GM18951 (cell line): Measurements from ENCODE around the gene MRPL43.

Experiments used
- POLR2A ChIP-seq: IDR thresholded peaks from 4 replicates; pipeline ENCODE4 v1.6.1; 2011; ENCODE audit warnings: mild to moderate bottlenecking; ENCODE audit not compliant: insufficient read length, insufficient read depth; ENCODE audit errors: extremely low read depth
- in situ Hi-C: fragments of 300-500 bp; cut with MboI; formaldehyde crosslinking; loops from one replicate; pipeline ENCODE4 v1.12.0; 2022; ENCODE audit warnings: low sequenced_read_pairs, mixed read lengths, inconsistent platforms; ENCODE audit not compliant: unreplicated experiment

The MRPL43 gene

GRCh38 chr10:101028446-101029337 lies 41.4 kb upstream of the MRPL43 start:
- no peak for TF ChIP-seq POLR2A
- in situ Hi-C loops = no loop called here

DNA sequence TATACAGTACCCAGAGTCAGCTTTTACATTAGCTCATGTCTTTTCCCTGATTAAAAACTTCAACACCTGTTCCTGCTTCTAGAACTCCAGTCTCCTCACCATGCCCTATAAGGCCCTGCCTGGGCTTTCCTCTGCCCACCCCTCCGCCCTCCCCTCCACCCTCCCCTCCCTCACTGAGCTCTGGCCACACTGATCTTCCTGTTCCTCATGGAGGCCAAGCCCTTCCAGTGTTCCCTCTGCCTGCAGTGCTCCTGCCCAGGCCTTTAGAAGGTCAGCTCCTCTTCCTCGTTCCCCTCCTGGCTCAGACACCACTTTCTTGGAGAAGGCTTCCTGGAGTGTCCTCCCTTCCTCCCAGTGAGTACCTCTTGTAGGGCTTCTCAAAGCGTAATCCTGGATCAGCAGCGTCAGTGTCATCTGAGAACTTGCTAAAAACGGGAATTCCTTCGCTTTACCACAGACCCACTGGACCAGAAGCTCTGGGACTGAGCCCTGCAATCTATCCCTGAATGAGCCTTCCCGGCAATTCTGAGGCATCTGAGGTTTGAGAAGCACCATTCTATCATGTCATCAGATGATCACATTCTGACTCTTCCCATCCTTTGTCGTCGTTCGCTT lies 39.9 kb upstream of the MRPL43 start:
- in situ Hi-C loops = no loop called here
- no peak for TF ChIP-seq POLR2A

- in situ Hi-C loops = no loop called here
Measured at GRCh38 chr10:101022967-101023705, 35.8 kb upstream of the MRPL43 start.

GRCh38 chr10:101021692-101022251 lies 34.5 kb upstream of the MRPL43 start:
- in situ Hi-C loops = no loop called here
- no peak for TF ChIP-seq POLR2A

More at GRCh38 chr10:101022967-101023705, 35.8 kb upstream of the MRPL43 start:
- TF ChIP-seq POLR2A = no peak

- in situ Hi-C loops = no loop called here
- no peak for TF ChIP-seq POLR2A
Measured at GRCh38 chr10:101021239-101021638, 33.9 kb upstream of the MRPL43 start.

- in situ Hi-C loops = no loop called here
- no peak for TF ChIP-seq POLR2A
Measured at GRCh38 chr10:101020427-101021075, 33.3 kb upstream of the MRPL43 start.

- TF ChIP-seq POLR2A = no peak
- in situ Hi-C loops = no loop called here
Measured at GRCh38 chr10:101019440-101019703, 32.1 kb upstream of the MRPL43 start.

GRCh38 chr10:101018600-101019439 lies 31.5 kb upstream of the MRPL43 start:
- in situ Hi-C loops = no loop called here
- TF ChIP-seq POLR2A = no peak

DNA sequence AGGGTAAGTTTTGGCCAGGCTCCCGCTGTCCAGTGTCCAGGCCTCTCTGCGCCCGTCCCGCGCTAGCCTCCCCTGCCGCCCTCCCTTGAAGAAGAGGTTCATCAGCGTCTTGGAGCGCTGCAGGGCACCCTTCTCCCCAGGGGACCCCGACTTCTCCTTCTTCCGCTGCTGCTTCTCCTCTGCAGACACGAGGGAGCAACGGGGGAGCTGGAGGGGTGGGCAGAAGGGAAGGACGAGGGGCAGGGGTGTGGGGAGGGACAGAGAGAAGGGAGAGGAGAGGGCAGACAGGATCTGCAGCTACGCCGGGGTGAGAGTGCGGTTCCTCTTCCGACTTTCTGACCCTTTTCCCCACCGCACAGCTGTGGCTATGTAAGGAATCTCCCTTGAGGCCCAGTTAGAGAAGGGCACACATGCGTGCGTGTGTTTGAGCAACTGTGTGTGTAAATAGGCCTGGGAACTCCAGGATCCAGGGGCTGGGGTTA lies 30.9 kb upstream of the MRPL43 start:
- in situ Hi-C loops = no loop called here
- no peak for TF ChIP-seq POLR2A

- TF ChIP-seq POLR2A = no peak
- in situ Hi-C loops = no loop called here
Measured at GRCh38 chr10:101016814-101017213, 29.5 kb upstream of the MRPL43 start.

GRCh38 chr10:101015582-101015973 lies 28.3 kb upstream of the MRPL43 start:
- TF ChIP-seq POLR2A = no peak
- in situ Hi-C loops = no loop called here

DNA sequence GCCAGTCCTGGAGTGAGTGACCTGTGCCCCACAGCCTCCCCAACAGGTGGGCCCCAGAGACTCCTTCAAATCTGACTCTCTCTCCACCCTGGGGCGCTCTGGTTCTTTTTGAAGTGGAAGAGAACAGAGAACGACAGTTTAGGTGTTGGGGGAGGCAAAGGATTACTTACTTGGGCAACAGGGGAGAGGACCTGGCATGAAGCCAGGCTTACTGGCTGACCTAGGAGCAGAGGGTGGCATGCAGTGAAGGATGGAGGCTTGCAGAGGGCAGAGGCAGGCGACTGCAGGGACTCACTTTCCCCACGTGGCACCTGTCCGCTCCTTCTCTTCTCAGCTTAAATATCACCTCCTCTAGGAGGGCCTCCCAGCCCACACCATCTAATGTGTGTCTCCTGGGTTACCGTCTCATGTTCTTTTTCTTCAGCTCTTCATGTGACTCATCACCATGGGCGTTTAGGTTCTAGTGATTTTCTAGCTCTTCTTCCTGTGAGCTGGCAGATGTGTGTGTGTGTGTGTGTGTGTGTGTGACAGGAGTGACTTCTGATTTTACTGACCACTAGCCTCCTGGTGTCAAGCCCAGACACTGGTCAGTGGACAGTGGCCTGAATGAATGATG lies 27.8 kb upstream of the MRPL43 start:
- in situ Hi-C loops = no loop called here
- no peak for TF ChIP-seq POLR2A
